Left lung (tissue), 10 donors: ENCODE measurements around the gene COL24A1. TPM values are rescaled to one million over a fixed set of nuclear protein-coding genes. Genes with fewer than 3 reads are reported as not detected.

Experiments
- ATAC-seq: fragments of 200-7000 bp; cut with Tn5 transposase; one replicate; pipeline ENCODE4 v1.9.1; 2020; ENCODE audit warnings: moderate library complexity
- DNase-seq, 4 donors: peaks; one replicate each; pipeline ENCODE4 v3.0.0-alpha.2; 2013 to 2020
- H3K27ac ChIP-seq, 2 donors: fragments of 200-600 bp; sonication (generic) in 1 of 2; one replicate each; pipeline versions ENCODE4 v1.5.0 to v1.8.0; 2020 to 2021
- H3K27me3 ChIP-seq, 2 donors: fragments of 200-600 bp; sonication (generic) in 1 of 2; one replicate each; pipeline versions ENCODE4 v1.5.0 to v1.8.0; 2020 to 2021
- H3K36me3 ChIP-seq, 2 donors: fragments of 200-600 bp; sonication (generic) in 1 of 2; one replicate each; pipeline versions ENCODE4 v1.5.0 to v1.8.0; 2020 to 2021
- H3K4me1 ChIP-seq, 2 donors: fragments of 200-600 bp; one replicate each; pipeline ENCODE4 v1.8.0; 2021
- H3K4me3 ChIP-seq, 2 donors: fragments of 200-600 bp; sonication (generic) in 1 of 2; one replicate each; pipeline versions ENCODE4 v1.5.0 to v1.8.0; 2020 to 2021; ENCODE audit warnings: mild to moderate bottlenecking in 1 of 2
- H3K9me3 ChIP-seq, 2 donors: fragments of 200-600 bp; sonication (generic) in 1 of 2; one replicate each; pipeline versions ENCODE4 v1.5.0 to v1.8.0; 2020 to 2021
- intact Hi-C, 2 donors: fragments of 100-400 bp; cut with DNase I; formaldehyde crosslinking; loops; one replicate each; pipeline versions ENCODE4 v1.11.2 to v1.14.2; 2022
- polyA plus RNA-seq, 6 donors: library from polyadenylated mRNA; unstranded; fragments of 120-200 nt; gene quantifications; one replicate each; pipeline ENCODE4 v1.2.1, GENCODE V29; 2013; ENCODE audit not compliant: insufficient read length in 6 of 6
- total RNA-seq, 2 donors: library from RNA; stranded (reverse); fragmentation: NEBNext Ultra II Directional; extraction: Animal tissue kit (Norgen Biotek cat#: 25700); gene quantifications; one replicate each; pipeline ENCODE4 v1.2.1, GENCODE V29; 2021
- TF ChIP-seq, protein P1 (sequence below), 2 donors: fragments of 200-600 bp; sonication (generic) in 1 of 2; IDR thresholded peaks; one replicate each; pipeline versions ENCODE4 v1.5.0 to v1.8.0; 2021; ENCODE audit warnings: antibody characterized with exemption in 2 of 2
- donor health status: DM: no; HTN: yes; CAD: no.
- donor health status: DM: no; HTN: no; CAD: no.

COL24A1 gene
- total and polyA plus RNA-seq, 8 donors, result 0.84 to 40.8 (median 29.1) TPM

DNA sequence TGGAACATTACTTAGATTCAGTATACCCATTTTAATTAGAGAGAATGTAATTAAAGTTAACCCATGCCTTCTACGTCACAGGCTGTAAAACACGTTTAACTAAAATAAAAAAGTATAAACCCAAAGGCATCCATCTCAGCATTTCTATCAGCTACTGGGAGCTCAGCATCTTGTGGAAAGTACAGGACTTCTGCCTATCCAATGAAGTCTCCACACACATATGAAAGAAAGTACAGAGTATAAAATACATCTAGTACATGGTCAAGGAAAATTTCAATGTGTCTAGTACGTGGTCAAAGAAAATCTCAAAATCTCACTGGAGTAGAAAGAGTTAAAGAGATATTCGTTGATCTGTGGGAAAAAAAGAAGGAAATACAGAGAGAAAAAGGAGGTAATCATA lies 306.9 kb downstream of the COL24A1 start:
- Histone ChIP-seq H3K36me3 (no peaks in the 10 kb centered on the region), H3K4me3 (no peak overlapping the region), H3K27me3 (no peaks in the 10 kb centered on the region), H3K27ac (peak overlapping the region in 1 of 2 donors; percentile 29), H3K9me3 (no peaks in the 10 kb centered on the region), H3K4me1 (no peaks in the 10 kb centered on the region)
- ATAC-seq, result no peak
- DNase-seq, result no peak
- intact Hi-C loops, result no loop called here
- TF ChIP-seq, protein P1, sequence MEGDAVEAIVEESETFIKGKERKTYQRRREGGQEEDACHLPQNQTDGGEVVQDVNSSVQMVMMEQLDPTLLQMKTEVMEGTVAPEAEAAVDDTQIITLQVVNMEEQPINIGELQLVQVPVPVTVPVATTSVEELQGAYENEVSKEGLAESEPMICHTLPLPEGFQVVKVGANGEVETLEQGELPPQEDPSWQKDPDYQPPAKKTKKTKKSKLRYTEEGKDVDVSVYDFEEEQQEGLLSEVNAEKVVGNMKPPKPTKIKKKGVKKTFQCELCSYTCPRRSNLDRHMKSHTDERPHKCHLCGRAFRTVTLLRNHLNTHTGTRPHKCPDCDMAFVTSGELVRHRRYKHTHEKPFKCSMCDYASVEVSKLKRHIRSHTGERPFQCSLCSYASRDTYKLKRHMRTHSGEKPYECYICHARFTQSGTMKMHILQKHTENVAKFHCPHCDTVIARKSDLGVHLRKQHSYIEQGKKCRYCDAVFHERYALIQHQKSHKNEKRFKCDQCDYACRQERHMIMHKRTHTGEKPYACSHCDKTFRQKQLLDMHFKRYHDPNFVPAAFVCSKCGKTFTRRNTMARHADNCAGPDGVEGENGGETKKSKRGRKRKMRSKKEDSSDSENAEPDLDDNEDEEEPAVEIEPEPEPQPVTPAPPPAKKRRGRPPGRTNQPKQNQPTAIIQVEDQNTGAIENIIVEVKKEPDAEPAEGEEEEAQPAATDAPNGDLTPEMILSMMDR (IDR thresholded peaks at IDR 0.05), result no peak

DNA sequence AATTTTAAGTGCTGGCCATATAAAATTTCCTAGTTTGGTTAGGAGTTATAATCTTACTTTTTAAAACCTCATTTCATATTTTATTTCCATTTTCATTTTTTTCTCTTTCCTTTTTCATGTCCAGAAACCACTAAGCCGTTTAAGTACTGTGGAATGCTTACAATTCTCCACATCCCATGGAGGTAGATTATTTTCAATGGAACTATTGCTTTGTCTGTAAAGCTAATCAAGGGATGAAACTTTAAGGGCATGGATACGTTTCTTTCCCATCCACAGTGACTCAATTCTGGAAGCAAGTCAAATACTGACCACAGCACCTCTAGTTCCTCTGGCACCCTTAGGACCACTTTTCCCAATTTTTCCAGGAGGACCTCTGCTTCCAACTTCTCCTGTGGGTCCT lies 309.2 kb downstream of the COL24A1 start:
- Histone ChIP-seq H3K4me3 (no peak overlapping the region), H3K36me3 (no peaks in the 10 kb centered on the region), H3K9me3 (no peaks in the 10 kb centered on the region), H3K27me3 (no peaks in the 10 kb centered on the region), H3K4me1 (no peaks in the 10 kb centered on the region), H3K27ac (no peak overlapping the region)
- intact Hi-C loops, result no loop called here
- DNase-seq, result no peak
- ATAC-seq, result no peak
- TF ChIP-seq, protein P1 (IDR thresholded peaks at IDR 0.05), result no peak

DNA sequence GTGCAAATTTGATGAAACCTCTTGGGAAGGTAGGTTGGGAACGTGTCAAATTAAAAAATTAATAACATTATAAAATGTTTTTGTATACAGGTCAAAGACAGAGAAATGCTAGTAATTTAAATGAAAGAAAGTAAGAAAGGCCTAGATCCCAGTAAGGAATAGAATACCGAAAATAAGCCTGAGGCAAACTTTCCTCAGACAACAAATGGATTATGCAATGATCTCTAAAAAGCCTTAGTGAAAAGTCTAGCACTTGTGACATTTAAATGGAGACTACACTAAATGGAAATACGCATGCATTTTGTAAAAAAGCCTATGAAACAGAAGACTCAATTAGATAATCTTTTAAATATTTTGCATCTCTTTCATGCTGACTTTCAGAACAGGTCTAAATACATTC lies 309.9 kb downstream of the COL24A1 start:
- TF ChIP-seq, protein P1 (IDR thresholded peaks at IDR 0.05), result no peak
- H3K27me3 ChIP-seq, result no peaks in the 10 kb centered on the region
- H3K9me3 ChIP-seq, result no peaks in the 10 kb centered on the region
- no peak for ATAC-seq
- no peaks in the 10 kb centered on the region for H3K36me3 ChIP-seq
- no peak for DNase-seq
- no peaks in the 10 kb centered on the region for H3K4me1 ChIP-seq
- intact Hi-C loops, result no loop called here
- no peak overlapping the region for H3K4me3 ChIP-seq
- H3K27ac ChIP-seq, result no peak overlapping the region

DNA sequence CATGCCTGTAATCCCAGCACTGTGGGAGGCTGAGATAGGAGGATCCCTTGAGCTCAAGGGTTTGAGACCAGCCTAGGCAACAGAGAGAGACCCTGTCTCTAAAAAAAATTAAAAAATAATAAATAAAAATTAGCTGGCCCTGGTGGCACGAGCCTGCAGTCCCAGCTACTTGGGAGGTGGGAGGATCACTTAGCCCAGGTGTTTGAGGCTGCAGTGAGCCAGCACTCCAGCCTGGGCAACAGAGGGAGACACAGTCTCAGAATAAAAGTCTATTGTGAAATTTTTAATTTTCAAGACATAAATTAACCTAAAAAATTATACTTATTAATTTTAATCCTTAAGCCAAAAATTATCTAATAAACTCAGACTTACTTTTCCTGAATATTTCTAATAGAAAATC lies 317.1 kb downstream of the COL24A1 start:
- H3K4me3 ChIP-seq, result no peak overlapping the region
- no peak overlapping the region for H3K27ac ChIP-seq
- TF ChIP-seq, protein P1 (IDR thresholded peaks at IDR 0.05), result no peak
- H3K4me1 ChIP-seq, result no peaks in the 10 kb centered on the region
- ATAC-seq, result no peak
- no peak for DNase-seq
- H3K9me3 ChIP-seq, result no peaks in the 10 kb centered on the region
- intact Hi-C loops, result no loop called here
- no peaks in the 10 kb centered on the region for H3K27me3 ChIP-seq
- H3K36me3 ChIP-seq, result no peaks in the 10 kb centered on the region

DNA sequence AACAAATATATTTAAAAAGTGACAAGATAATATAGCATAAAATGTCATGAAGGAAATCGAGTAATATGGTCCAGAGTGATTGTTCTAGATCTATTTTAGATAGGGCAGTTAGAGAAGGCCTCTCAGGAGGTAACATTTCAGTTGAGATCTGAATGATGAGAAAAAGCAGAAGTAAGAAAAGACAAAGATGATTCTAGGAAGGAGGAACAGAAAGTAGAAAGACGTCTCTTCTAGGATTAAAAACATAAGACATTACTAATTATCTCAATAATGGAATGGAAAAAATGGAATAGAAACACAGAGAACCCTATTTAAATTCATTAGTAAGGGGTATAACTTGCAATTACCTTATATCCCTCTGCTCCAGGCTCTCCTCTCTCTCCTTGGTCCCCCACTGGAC lies 318.3 kb downstream of the COL24A1 start:
- ATAC-seq (no peak), DNase-seq (no peak)
- H3K4me1 ChIP-seq, result no peaks in the 10 kb centered on the region
- intact Hi-C loops, result no loop called here
- H3K36me3 ChIP-seq, result no peaks in the 10 kb centered on the region
- no peak overlapping the region for H3K4me3 ChIP-seq
- TF ChIP-seq, protein P1 (IDR thresholded peaks at IDR 0.05), result no peak
- no peak overlapping the region for H3K27ac ChIP-seq
- H3K9me3 ChIP-seq, result no peaks in the 10 kb centered on the region
- no peaks in the 10 kb centered on the region for H3K27me3 ChIP-seq
